ENCODE data around the gene PTPRG.

Gene PTPRG

GRCh38 chr3:62052331-62052730 lies 491.0 kb downstream of the PTPRG start:
- DNase-seq (ENCODE audit: low read depth in 2 of 2): no peak

DNA sequence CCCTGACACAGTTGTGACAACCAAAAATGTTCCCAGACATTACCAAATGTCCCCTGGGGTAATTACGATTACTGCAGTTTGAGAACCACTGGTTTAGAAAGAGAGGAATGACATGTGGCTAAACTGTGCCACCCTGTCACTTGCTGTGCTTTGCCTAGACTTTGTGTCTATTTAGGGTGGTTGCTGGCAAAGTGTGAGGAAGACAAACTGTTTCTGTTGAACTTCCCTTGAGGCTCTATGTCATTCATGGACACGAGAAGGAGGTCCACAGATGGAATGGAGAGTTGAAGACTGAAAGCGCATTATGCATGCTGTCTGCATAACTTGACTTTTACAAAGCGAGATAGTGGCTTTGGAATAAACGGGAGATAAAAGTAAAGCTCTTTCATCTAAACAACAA lies 495.3 kb downstream of the PTPRG start:
- DNase-seq (ENCODE audit: low read depth in 2 of 2): no peak

DNA sequence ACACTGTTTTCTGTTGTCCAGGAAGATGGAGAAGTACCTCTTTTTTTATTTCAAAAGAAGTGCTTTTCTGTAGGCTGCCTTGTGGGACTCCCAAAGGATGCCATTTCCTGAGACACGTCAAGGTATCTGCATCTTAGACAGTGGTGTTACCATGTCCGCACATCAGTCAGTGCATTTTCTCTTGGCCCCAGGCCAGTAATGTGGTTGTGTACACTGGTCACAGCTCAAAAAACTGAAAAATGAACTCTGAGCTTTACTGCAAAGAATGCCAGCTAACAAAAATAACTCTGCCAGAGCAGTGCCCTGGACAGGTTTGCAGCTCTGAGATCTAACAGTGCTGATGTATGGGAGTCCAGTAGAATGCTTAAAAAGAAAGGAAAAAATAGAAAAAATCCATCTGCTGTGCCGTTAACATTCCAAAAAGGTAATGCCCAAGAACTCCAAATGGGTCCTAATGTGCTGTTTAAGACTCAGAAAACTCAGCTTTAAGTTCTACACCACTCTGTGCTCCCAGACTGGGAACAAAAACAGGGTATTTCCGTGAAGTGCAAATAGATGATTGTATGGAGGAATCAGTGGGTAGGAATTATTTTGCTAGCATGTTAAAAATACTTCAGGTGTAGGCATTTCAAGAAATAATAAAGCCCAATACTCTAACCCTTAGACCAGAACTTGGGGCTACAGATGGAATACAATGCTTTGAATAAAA lies 496.1 kb downstream of the PTPRG start:
- no peak for DNase-seq (ENCODE audit: low read depth in 2 of 2)

- no peak for DNase-seq (ENCODE audit: low read depth in 2 of 2)
These were observed 504.8 kb downstream of the PTPRG start for GRCh38 chr3:62065985-62066693.

DNA sequence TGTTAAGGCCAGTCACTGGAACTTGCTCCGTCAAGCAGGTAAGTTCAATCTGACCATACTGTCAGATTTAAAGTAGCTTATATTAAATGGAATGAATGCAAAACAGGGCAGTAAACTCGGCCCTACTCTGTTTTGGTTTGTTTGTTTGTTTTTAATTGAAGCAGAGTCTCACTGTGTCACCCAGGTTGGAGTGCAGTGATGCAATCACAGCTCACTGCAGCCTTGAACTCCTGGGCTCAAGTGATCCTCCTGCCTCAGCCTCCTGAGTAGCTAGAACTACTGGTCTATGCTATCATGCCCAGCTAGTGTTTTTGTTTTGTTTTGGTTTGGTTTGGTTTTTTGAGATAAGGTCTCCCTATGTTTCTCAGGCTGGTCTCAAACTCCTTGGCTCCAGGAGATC lies 507.0 kb downstream of the PTPRG start:
- DNase-seq (ENCODE audit: low read depth in 2 of 2): no peak

- DNase-seq (ENCODE audit: low read depth in 2 of 2): no peak
These were observed 509.5 kb downstream of the PTPRG start for GRCh38 chr3:62070891-62071290.

- no peak for DNase-seq (ENCODE audit: low read depth in 2 of 2)
These were observed 511.7 kb downstream of the PTPRG start for GRCh38 chr3:62073038-62073437.

DNA sequence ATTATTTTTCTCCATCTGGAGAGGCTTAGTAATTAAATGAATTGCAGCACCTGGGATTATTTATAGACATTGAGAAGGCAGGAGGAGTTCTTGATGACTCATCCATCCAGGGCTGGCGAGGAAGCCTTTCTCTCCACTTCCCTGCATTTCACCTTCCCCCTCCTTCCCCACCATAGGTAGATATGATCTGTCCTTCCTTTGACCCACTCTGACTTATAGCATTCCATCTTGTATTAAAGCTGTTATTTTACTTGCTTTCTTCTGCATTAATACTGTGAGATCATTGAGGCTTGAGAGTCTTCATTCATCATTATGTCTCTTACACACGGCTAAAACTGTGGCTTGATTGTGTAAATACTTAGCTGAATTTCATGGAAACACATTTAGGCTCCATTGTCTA lies 523.2 kb downstream of the PTPRG start:
- DNase-seq (ENCODE audit: low read depth in 2 of 2): no peak

GRCh38 chr3:62088472-62089104 lies 527.2 kb downstream of the PTPRG start:
- no peak for DNase-seq (ENCODE audit: low read depth in 2 of 2)

- no peak for DNase-seq (ENCODE audit: low read depth in 2 of 2)
These were observed 528.7 kb downstream of the PTPRG start for GRCh38 chr3:62090066-62090465.

GRCh38 chr3:62090519-62090918 lies 529.1 kb downstream of the PTPRG start:
- no peak for DNase-seq (ENCODE audit: low read depth in 2 of 2)

DNA sequence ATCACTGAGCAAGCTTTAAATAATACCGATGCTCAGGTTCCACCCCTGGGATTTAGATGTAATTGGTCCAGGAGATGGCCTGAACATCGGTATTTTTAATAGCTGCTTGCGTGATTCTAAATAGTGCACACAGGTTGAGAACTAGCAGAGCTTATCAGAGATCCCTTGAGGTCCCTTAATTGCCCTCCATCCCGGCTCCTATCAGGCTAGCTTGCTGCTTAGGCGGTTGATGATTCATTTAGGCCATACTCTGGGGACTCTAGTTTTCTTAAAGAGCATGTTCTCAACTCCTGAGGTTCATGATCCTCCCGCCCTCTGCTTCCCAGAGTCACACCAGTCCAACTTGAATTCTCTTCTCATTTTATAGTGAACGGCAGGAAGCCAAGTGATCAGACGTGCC lies 531.7 kb downstream of the PTPRG start:
- DNase-seq (ENCODE audit: low read depth in 2 of 2): no peak

DNA sequence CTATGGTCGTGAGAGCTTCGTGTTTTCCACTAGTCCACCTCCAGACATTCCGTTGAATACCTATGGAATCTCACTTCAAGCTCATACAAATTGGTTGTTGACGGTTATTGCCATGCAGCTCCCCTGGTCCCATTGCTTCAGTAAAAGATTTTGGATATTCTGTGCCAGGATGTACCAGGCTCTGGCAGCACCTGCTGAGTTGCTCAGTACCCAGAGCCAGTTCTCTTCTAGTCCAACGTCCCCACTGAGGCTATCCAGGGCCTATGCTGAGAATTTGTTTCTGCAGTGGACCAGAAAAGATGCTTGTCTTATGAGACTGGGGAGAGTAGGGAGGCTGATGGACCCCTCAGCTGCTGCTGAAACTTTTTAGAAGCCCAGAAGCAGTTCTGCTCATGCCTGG lies 533.1 kb downstream of the PTPRG start:
- DNase-seq (ENCODE audit: low read depth in 2 of 2): no peak

- DNase-seq (ENCODE audit: low read depth in 2 of 2): no peak
These were observed 533.7 kb downstream of the PTPRG start for GRCh38 chr3:62095080-62095479.

DNA sequence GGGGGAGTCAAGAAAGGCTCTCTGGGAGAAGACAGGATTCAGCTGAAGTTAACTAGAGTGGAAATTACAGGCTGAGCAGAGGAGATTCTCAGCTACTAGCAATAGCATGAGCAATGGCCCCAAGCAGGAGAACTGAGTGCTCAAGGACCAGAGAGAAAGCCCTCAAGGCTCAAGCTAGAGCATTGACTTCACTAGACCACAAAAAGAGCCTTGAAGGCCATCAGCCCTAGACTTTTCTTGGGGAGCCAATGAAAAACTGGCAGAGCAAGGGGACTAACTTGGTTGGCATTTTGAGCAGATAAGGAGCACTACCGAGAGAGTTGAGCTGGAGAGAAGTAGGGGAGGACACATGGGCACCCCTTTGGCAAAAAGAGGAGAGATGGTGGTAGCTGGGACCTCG lies 534.4 kb downstream of the PTPRG start:
- no peak for DNase-seq (ENCODE audit: low read depth in 2 of 2)

DNA sequence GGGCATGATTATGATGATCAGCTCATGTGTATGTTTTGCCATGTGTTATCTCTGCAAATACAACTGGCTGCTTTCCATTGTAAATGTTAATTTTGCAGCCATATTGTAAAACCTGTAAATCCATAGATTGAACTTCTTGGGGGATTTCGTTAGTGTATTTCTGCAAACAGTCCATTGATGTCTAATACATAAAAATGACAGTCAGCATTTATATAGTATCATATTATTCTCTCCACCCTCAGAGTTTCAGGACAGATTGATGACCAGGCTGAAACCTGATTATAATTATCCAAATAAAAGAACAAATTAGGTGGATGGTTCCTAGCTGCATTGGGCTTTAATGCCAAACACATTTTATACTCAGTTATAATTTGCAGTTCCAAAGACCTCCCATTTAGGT lies 535.1 kb downstream of the PTPRG start:
- DNase-seq (ENCODE audit: low read depth in 2 of 2): no peak

DNA sequence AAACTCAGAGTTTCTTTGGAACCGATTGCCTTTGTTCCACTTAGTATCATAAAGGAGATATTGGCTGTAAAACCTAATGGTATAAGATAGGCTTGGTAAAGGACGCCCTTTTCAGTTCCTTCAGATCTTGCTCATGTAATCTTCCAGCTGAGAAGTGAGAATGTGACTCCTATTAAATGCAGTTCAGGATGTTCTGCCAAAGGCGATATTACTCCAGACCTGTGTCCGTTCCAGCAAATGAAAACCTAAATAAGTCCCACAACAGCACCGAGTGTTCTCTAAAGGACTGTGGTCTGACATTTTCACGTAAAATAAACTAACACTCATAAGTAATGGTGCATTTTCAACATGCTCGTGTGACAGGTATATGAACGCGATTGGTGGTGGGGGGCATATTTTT lies 535.8 kb downstream of the PTPRG start:
- DNase-seq (ENCODE audit: low read depth in 2 of 2): no peak

DNA sequence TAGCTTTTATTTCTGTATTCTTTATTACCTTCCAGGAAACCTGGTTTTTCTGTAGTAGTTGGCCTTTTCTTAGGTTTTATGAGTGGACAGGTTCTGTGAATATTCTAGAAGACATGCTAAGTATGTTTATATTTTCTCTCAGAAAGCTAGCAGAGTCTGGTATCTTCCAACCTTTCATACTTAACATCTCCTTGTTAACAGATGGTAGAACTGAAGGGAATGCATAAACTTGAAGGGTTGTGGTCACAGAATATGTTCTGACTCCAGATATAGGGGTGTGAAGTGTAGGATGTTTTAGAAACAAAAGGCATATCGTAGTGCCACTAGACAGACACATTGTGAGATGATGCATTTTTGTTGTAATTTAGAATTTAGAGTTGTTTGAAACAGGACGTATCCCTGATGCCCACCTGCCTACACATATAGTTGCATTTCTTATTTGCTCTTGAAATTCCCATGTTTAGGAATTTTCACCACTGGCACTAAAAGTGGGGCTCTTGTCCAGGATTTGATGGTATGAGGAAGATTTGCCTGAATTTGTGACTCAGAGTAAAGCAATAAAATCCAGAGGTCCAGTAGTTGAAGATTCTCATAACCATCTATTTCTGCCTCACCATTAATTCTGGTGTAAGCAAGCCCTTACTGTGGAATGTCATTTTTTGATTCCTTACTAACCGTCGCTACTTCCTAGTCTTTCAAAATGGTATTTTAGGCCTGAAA lies 537.4 kb downstream of the PTPRG start:
- DNase-seq (ENCODE audit: low read depth in 2 of 2): no peak

DNA sequence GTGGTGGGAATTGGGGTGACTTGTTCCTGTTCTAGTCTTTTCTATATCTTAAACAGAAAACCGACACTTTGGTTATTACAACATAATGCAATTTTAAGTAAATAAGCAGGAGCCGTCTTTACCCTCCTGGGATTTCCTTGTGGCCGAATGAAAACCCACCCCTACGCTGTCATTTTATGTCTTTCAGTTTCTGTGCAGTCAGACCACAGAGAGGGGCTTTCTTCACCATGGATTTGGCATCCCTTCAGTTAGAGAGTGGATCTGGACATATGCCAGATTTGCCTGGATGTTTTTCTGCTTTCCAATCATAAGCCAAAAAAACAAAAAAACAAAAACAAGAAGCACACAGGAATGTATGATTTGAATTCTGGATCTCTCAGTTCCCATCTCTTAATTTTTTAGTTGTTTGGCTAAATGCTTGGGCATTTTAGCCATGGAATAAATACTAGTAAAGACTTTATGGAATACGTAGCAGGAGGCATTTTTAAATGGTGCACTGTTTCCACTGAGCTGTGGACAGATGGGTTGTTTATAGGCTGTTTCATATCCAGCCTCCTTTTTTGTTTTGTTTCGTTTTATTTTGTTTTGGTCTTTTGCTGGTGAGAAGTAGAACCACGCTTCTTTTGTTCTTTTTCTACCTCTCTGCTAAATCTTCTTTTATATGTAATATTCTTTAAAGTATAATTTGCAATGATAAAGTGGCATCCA lies 539.1 kb downstream of the PTPRG start:
- no peak for DNase-seq (ENCODE audit: low read depth in 2 of 2)

GRCh38 chr3:62101488-62101887 lies 540.1 kb downstream of the PTPRG start:
- no peak for DNase-seq (ENCODE audit: low read depth in 2 of 2)

- no peak for DNase-seq (ENCODE audit: low read depth in 2 of 2)
These were observed 542.2 kb downstream of the PTPRG start for GRCh38 chr3:62103531-62103930.

DNA sequence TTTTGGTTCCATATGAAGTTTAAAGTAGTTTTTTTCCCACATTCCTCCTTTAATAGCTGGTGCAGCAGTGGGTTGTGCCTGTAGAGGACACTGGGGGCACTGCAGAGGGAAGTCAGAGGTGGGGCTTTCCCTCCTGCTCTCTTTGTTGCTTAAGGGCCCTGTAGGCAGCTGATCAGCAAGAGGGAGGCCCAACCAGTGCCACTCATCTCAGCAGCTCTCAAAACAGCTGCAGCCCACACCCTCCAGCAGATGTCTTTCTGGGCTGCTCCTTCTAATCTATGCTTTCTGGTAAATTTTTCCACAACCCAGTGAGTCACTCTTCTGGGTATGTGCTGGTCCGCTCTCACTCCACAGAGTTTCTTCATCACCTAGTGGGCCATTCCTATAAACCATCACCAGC lies 548.2 kb downstream of the PTPRG start:
- DNase-seq (ENCODE audit: low read depth in 2 of 2): no peak
